SK-N-SH (cell line): ENCODE measurements around the gene BIRC5. TPM values are rescaled to one million over a fixed set of nuclear protein-coding genes. Genes with fewer than 3 reads are reported as not detected.

Source experiments
- CTCF ChIA-PET: fragments of 300-600, 350-600 bp; formaldehyde crosslinking; extraction: SDS; loops from one replicate; lab custom pipeline; 2021; lab: Yijun Ruan, JAX
- POLR2A ChIA-PET: fragments of 350-600 bp; sonication (Branson Sonifier 250); formaldehyde crosslinking; extraction: SDS; loops from one replicate; lab custom pipeline; 2020; ENCODE audit warnings: antibody characterized with exemption, inconsistent platforms; lab: Yijun Ruan, JAX
- DNase-seq: peaks from one replicate; pipeline ENCODE4 v3.0.0; 2012
- H2AFZ ChIP-seq: fragments of 200-600 bp; sonication (generic); 2 replicates; pipeline ENCODE4 v1.8.1; 2016; ENCODE audit warnings: antibody characterized with exemption, mild to moderate bottlenecking, low read depth
- H3F3A ChIP-seq: fragments of 200-600 bp; sonication (generic); replicated peaks from 2 replicates; pipeline ENCODE3; 2016; ENCODE audit warnings: antibody characterized with exemption, mild to moderate bottlenecking; ENCODE audit not compliant: insufficient read depth
- H3K27ac ChIP-seq, 2 experiments: fragments of 200-500 bp in 1 of 2; fragments of 200-600 bp in 1 of 2; sonication (Bioruptor generic) in 1 of 2; sonication (generic), shearing (Covaris generic) in 1 of 2; 2 replicates each; pipeline versions ENCODE4 v1.5.1 to v1.6.1; 2014 to 2016; ENCODE audit warnings: low read depth in 2 of 2, inconsistent platforms in 1 of 2, low read length in 1 of 2, mild to moderate bottlenecking in 1 of 2, mixed read lengths in 1 of 2
- H3K27me3 ChIP-seq: fragments of 200-600 bp; sonication (generic), shearing (Covaris generic); 2 replicates; pipeline ENCODE4 v1.6.1; 2016; ENCODE audit warnings: mixed run types; ENCODE audit not compliant: insufficient read depth
- H3K36me3 ChIP-seq, 2 experiments: fragments of 200-500 bp in 1 of 2; fragments of 200-600 bp in 1 of 2; sonication (Bioruptor generic) in 1 of 2; sonication (generic) in 1 of 2; replicated peaks in 1 of 2; 2 replicates each; pipeline versions ENCODE3 to v1.5.1; 2014 to 2016; ENCODE audit warnings: low read length in 1 of 2, mild to moderate bottlenecking in 1 of 2; ENCODE audit not compliant: insufficient read depth in 2 of 2, control insufficient read depth in 1 of 2
- H3K4me1 ChIP-seq, 2 experiments: fragments of 200-500 bp in 1 of 2; fragments of 200-600 bp in 1 of 2; sonication (Bioruptor generic) in 1 of 2; sonication (generic), shearing (Covaris generic) in 1 of 2; 2 replicates each; pipeline versions ENCODE4 v1.5.1 to v1.6.1; 2014 to 2016; ENCODE audit warnings: low read depth in 1 of 2, low read length in 1 of 2, mixed run types in 1 of 2; ENCODE audit not compliant: insufficient read depth in 2 of 2, control insufficient read depth in 1 of 2
- H3K4me2 ChIP-seq: fragments of 200-600 bp; sonication (generic), shearing (Covaris generic); 2 replicates; pipeline ENCODE4 v1.6.1; 2017; ENCODE audit warnings: mixed run types
- H3K4me3 ChIP-seq, 2 experiments: fragments of 200-500 bp in 1 of 2; fragments of 200-600 bp in 1 of 2; sonication (Bioruptor generic) in 1 of 2; sonication (generic), shearing (Covaris generic) in 1 of 2; 2 replicates each; pipeline versions ENCODE4 v1.5.1 to v1.8.1; 2014 to 2016; ENCODE audit warnings: low read depth in 2 of 2, inconsistent platforms in 1 of 2, low read length in 1 of 2, mild to moderate bottlenecking in 1 of 2, mixed read lengths in 1 of 2, moderate library complexity in 1 of 2
- H3K79me2 ChIP-seq: fragments of 200-600 bp; sonication (generic); 2 replicates; pipeline ENCODE4 v1.8.1; 2017; ENCODE audit warnings: mild to moderate bottlenecking; ENCODE audit not compliant: insufficient read depth
- H3K9ac ChIP-seq: fragments of 200-600 bp; sonication (generic); 2 replicates; pipeline ENCODE4 v1.6.1; 2017; ENCODE audit warnings: mixed run types
- H3K9me2 ChIP-seq: fragments of 200-600 bp; sonication (generic); 2 replicates; pipeline ENCODE4 v1.6.1; 2017; ENCODE audit warnings: mixed run types
- H3K9me3 ChIP-seq: fragments of 200-600 bp; sonication (generic); 2 replicates; pipeline ENCODE4 v1.6.1; 2017; ENCODE audit warnings: mixed run types, mild to moderate bottlenecking, moderate library complexity
- H4K20me1 ChIP-seq: fragments of 200-600 bp; sonication (generic); 2 replicates; pipeline ENCODE4 v1.6.1; 2017; ENCODE audit warnings: mild to moderate bottlenecking, mixed run types; ENCODE audit not compliant: insufficient read depth
- RAD21 ChIP-seq: IDR thresholded peaks from 2 replicates; pipeline ENCODE4 v1.6.1; 2012; ENCODE audit warnings: mild to moderate bottlenecking, low read length
- WGBS: methylation state at CpG from one replicate; pipeline ENCODE4 v1.1.6; 2017; ENCODE audit warnings: low lambda C conversion rate; 5-methylcytosine and 5-hydroxymethylcytosine counted together
- polyA plus RNA-seq, 3 experiments: library from polyadenylated mRNA; depleted of rRNA; stranded (reverse); fragments of >200 nt; gene quantifications; 2 replicates each; pipeline ENCODE4 v1.2.3, GENCODE V29; 2012
- TF ChIP-seq, protein P1 (sequence below): IDR thresholded peaks from 2 replicates; pipeline ENCODE4 v1.4.0; 2012; ENCODE audit warnings: low read depth, borderline replicate concordance
- TF ChIP-seq, protein P2 (sequence below): IDR thresholded peaks from 2 replicates; pipeline ENCODE4 v1.6.1; 2012; ENCODE audit warnings: mild to moderate bottlenecking, low read depth, low read length, moderate library complexity
- TF ChIP-seq, protein P3 (sequence below): fragments of 150-350 bp; IDR thresholded peaks from 2 replicates; pipeline ENCODE4 v1.6.1; 2016; ENCODE audit warnings: mild to moderate bottlenecking, low read depth, low read length

The BIRC5 gene
- polyA plus RNA-seq, 1 of the 3 experiments (the other 2 are of a cell fraction), result 31.4 TPM

DNA sequence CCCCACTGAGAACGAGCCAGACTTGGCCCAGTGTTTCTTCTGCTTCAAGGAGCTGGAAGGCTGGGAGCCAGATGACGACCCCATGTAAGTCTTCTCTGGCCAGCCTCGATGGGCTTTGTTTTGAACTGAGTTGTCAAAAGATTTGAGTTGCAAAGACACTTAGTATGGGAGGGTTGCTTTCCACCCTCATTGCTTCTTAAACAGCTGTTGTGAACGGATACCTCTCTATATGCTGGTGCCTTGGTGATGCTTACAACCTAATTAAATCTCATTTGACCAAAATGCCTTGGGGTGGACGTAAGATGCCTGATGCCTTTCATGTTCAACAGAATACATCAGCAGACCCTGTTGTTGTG is 631 bp downstream of the BIRC5 start:
- ChIA-PET POLR2A (no interaction called here), CTCF (interaction anchor here (0.7 to 0.8 kb wide), 2 partner anchors 8 to 28 kb away, joined by 3 to 4 read pairs; partner anchors contain the start of gene TK1)
- TF ChIP-seq, protein P1, sequence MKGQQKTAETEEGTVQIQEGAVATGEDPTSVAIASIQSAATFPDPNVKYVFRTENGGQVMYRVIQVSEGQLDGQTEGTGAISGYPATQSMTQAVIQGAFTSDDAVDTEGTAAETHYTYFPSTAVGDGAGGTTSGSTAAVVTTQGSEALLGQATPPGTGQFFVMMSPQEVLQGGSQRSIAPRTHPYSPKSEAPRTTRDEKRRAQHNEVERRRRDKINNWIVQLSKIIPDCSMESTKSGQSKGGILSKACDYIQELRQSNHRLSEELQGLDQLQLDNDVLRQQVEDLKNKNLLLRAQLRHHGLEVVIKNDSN, result no peak
- TF ChIP-seq, protein P2, sequence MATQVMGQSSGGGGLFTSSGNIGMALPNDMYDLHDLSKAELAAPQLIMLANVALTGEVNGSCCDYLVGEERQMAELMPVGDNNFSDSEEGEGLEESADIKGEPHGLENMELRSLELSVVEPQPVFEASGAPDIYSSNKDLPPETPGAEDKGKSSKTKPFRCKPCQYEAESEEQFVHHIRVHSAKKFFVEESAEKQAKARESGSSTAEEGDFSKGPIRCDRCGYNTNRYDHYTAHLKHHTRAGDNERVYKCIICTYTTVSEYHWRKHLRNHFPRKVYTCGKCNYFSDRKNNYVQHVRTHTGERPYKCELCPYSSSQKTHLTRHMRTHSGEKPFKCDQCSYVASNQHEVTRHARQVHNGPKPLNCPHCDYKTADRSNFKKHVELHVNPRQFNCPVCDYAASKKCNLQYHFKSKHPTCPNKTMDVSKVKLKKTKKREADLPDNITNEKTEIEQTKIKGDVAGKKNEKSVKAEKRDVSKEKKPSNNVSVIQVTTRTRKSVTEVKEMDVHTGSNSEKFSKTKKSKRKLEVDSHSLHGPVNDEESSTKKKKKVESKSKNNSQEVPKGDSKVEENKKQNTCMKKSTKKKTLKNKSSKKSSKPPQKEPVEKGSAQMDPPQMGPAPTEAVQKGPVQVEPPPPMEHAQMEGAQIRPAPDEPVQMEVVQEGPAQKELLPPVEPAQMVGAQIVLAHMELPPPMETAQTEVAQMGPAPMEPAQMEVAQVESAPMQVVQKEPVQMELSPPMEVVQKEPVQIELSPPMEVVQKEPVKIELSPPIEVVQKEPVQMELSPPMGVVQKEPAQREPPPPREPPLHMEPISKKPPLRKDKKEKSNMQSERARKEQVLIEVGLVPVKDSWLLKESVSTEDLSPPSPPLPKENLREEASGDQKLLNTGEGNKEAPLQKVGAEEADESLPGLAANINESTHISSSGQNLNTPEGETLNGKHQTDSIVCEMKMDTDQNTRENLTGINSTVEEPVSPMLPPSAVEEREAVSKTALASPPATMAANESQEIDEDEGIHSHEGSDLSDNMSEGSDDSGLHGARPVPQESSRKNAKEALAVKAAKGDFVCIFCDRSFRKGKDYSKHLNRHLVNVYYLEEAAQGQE, result 0 out of 2 replicates have a peak, but pooled peaks have one; percentile 3
- Histone ChIP-seq H3K79me2 (peaks cover 57% of the 10 kb centered on the region), H3K27ac (peak overlapping the region; percentile 29 to 39; a peak in 3 of 4 replicates), H3K4me1 (peaks cover 7 to 12% of the 10 kb centered on the region in 2 experiments; a peak in 2 of 4 replicates), H2AFZ (peak overlapping the region; percentile 84), H3K9me2 (no peaks in the 10 kb centered on the region), H3F3A (no peaks in the 10 kb centered on the region), H3K9ac (peak overlapping the region; percentile 92), H4K20me1 (peaks cover 4% of the 10 kb centered on the region; the same call in 1 of the 2 replicates), H3K4me2 (peak overlapping the region; percentile 98), H3K36me3 (peaks cover 0 to 18% of the 10 kb centered on the region in 2 experiments), H3K27me3 (no peaks in the 10 kb centered on the region), H3K9me3 (no peaks in the 10 kb centered on the region), H3K4me3 (peak overlapping the region; percentile 62 to 87)
- 2% methylated on average over 5 of the region's 5 CpGs for WGBS
- no peak for DNase-seq

DNA sequence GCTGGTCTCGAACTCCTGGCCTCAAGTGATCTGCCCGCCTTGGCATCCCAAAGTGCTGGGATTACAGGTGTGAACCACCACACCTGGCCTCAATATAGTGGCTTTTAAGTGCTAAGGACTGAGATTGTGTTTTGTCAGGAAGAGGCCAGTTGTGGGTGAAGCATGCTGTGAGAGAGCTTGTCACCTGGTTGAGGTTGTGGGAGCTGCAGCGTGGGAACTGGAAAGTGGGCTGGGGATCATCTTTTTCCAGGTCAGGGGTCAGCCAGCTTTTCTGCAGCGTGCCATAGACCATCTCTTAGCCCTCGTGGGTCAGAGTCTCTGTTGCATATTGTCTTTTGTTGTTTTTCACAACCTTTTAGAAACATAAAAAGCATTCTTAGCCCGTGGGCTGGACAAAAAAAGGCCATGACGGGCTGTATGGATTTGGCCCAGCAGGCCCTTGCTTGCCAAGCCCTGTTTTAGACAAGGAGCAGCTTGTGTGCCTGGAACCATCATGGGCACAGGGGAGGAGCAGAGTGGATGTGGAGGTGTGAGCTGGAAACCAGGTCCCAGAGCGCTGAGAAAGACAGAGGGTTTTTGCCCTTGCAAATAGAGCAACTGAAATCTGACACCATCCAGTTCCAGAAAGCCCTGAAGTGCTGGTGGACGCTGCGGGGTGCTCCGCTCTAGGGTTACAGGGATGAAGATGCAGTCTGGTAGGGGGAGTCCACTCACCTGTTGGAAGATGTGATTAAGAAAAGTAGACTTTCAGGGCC is 5.5 kb downstream of the BIRC5 start:
- H3K4me1 ChIP-seq, result peaks cover 12 to 25% of the 10 kb centered on the region in 2 experiments
- peaks cover 6 to 22% of the 10 kb centered on the region in 2 experiments for H3K36me3 ChIP-seq
- TF ChIP-seq, protein P3, sequence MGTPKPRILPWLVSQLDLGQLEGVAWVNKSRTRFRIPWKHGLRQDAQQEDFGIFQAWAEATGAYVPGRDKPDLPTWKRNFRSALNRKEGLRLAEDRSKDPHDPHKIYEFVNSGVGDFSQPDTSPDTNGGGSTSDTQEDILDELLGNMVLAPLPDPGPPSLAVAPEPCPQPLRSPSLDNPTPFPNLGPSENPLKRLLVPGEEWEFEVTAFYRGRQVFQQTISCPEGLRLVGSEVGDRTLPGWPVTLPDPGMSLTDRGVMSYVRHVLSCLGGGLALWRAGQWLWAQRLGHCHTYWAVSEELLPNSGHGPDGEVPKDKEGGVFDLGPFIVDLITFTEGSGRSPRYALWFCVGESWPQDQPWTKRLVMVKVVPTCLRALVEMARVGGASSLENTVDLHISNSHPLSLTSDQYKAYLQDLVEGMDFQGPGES, result no peak
- TF ChIP-seq RAD21, result no peak
- TF ChIP-seq, all 33 proteins: peak for 0
- DNase-seq, result no peak
- Histone ChIP-seq H3K27ac (no peak overlapping the region; a peak in 1 of 4 replicates), H4K20me1 (peaks cover 4% of the 10 kb centered on the region; the same call in 1 of the 2 replicates), H3K4me3 (no peak overlapping the region), H3K79me2 (peaks cover 71% of the 10 kb centered on the region), H3K27me3 (no peaks in the 10 kb centered on the region), H3K9me2 (no peaks in the 10 kb centered on the region), H2AFZ (no peak overlapping the region), H3K9ac (no peak overlapping the region), H3K9me3 (no peaks in the 10 kb centered on the region), H3K4me2 (no peak overlapping the region), H3F3A (peaks cover 17% of the 10 kb centered on the region)
- ChIA-PET CTCF (interaction anchor here (1.2 to 13.9 kb wide), 5 partner anchors 29 to 203 kb away, joined by 4 to 196 read pairs (median 4); partner anchors contain the start of gene TK1), POLR2A (interaction anchor here (1.0 to 1.2 kb wide), 2 partner anchors 15 to 18 kb away, joined by 3 read pairs; no protein-coding TSS in a partner anchor)
- WGBS, result 95% methylated on average over 11 of the region's 11 CpGs
